Stimulated activated CD4-positive, alpha-beta T cell treated with anti-CD3 and anti-CD28 coated beads, Interleukin-4, amount 100 ng/mL, for 24 hours (primary cell): ENCODE data around the gene SLC26A3.
A peak's percentile ranks its signal among the peaks of the same experiment; 100 is the strongest.

ENCODE experiments used
- DNase-seq: peaks from one replicate; pipeline ENCODE4 v3.0.0-alpha.2; 2020

Gene SLC26A3

DNA sequence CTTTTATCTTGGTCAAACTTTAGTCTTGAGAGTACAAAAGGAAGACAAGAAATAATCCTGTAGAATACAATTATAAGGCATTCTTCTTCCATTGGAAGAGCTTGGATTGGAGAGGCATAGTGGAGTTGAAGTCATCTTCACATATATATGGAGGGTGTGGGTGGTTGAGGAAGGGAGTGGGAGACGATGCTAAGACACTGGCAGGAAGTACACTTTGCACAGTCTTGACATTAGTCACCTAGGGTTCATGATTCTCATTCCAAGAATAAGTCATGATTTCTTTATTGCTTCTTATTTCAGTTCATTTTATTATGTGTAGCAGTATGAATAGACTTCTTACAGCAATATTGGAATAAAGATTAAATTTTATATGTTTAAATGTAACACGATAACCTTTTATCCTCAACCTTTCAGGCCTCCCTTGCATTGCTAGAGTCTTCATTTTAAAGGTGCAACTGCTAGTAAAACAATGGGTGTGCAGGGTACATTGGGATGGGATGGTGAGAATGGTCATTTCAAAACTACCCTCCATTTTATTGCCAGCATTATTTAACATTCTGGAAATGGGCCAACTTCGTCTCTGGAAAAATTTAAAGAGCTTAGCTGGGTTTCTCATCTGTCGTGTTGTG, 12.3 kb upstream of the SLC26A3 start:
- peak; percentile 35 for DNase-seq

DNA sequence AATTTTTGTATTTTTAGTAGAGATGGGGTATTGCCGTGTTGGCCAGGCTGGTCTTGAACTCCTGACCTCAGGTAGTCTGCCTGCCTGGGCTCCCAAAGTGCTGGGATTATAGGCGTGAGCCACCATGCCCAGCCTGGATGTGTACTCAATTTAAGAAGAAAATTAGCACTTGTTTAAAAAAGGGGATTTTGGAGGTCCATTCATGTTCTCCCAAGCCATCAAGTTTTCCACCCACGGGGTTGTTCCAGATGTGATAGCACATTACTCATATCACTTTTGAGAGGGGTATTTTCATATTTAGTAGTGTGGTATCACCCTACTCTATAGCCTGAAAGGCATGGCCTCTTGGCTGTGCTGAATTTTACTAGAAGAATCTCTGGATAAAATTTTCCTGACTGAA, 10.5 kb upstream of the SLC26A3 start:
- DNase-seq, result peak; percentile 45

DNA sequence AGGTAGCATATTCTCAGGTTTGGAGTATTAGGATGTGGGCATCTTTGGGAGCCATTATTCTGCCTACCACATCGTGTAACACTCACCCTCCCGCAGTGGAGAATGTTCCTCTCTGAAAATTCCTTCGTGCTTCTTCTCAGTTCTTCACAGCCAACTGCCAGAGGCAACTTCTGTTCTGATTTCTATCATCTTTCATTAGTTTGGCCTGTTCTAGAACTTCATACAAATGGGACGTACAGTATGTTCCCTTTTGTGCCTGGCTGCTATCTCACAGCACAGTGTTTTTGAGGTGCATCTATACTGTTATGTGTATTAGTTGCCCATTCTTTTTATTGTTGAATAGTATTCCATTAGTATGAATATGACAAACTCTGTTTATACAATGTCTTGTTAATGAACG, 8.9 kb upstream of the SLC26A3 start:
- DNase-seq, result no peak

DNA sequence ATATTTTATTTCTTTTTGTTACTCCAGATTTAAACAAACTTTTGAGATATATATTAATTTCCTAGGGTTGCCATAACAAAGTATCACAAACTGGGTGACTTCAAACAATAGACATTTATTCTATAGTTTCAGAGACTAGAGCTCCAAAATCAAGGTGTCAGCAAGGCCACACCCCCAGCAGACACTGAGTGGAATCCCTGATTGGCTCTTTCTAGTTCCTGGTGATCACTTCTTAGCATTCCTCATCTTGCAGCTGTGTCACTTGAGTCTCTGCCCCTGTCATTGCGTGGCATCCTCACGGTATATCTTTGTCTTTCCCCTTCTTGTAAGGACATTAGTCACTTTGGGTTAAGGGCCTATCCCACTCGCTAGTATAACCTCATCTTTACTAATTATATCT, 7.6 kb upstream of the SLC26A3 start:
- no peak for DNase-seq

DNA sequence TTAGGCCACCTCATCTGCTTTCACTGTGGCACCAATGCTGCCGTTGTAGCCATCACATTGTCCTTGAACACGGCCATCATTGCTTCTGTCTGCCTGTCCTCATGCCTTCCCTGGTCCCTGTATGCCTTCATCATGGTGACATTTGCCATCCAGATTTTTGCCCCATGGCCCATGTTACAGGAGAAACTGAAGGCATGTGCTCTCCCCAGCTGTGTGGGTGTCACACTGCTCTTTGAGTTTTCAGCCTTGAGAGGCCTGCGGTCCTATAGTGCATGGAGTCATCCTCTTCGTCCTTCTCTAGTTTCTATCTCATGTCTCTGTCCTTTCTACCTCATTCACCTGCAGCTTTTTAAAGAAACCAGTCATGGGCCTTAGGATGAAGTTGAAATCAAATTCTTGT, 6.2 kb upstream of the SLC26A3 start:
- DNase-seq, result no peak

DNA sequence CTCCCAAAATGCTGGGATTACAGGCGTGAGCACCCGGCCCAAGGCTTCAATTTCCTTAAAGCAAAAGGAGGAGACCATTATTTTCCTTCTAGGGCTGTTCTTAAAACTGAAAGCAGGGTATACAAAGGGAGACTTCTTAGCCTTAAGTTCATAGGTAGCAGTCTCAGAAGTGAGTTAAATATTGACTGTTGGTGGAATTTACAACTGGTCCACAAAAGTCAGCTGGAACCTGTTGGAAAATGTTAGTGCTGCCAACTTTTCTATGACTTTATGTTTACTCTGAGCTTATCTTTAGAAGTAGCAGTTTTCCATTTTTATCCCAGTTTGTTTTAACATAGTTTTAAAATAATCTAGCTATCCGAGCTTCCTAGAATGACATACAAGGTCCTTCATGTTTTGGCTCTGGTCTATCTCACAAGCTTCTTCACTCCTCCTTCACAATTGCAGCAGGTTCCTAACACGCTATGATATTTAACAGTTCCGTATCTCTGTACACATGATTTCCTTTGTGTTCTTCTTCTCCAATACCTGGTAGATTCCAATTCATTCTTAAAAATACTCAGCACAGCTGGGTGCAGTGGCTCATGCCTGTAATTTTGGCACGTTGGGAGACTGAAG, 3.3 kb downstream of the SLC26A3 start:
- DNase-seq, result no peak

DNA sequence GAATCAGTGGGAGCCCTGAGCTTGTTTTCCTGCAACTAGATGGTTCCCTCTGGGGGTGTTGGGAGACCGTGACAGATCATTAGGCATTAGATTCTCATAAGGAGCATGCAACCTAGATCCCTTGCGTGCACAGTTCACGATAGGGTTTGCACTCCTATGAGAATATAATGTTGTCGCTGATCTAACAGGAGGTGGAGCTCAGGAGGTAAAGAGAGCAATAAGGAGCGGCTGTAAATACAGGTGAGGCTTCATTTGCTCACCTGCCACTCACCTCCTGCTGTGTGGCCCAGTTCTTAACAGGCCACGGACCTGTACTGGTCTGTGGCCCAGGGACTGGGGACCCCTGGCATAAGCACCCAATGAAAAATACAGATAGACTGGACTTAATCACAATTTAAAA, 10.7 kb downstream of the SLC26A3 start:
- DNase-seq, result no peak

DNA sequence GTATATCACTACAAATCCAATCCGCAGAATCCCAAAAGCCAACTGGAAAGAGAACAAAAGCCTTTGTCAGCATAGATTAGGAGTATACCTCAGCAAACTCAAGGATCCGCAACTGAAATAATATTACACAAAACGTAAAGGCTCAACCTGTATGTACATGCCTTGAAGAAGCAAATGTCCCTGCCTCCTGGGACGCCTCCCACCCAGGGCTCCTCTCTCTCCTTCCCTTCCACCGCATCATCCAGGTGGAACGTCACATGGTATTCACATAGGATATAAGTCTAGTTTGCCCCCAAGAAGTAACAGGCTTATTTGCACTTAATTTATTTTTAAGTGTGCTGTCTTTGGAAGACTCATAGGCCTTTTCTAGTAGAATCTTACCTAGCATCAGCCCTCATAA, 13.4 kb downstream of the SLC26A3 start:
- DNase-seq, result no peak

DNA sequence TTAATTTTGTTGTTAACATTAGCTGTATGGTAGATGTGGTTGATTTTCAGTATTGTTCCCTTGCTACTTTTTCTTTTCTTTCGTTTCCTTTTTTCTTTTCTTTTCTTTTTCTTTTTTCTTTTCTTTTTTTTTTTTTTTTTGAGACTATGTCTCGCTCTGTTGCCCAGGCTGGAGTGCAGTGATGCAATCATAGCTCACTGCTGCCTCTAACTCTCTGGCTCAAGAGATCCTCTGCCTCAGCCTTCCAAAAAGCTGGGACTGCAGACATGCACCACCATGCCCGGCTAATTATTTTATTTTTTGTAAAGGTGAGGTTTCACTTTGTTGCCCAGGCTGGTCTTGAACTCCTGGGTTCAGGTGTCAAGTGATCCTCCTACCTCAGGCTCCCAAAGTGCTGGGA, 14.4 kb downstream of the SLC26A3 start:
- no peak for DNase-seq

DNA sequence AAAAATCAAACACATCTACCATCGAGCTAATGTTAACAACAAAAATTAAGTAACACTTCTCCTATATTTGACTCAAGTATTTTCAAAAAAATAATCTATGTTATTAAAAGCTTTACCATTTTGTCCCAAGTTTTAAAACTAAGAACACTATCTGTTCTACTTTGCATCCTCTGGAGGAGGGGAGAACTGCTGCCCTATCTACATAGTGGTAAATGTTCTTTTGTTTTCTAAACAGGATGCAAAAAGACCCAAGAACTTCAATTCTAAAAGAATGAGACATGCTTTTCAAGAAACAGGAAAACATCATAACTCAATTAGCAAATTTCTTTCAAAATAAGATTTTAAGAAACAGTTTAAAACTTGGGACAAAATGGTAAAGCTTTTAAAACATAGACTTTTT, 14.8 kb downstream of the SLC26A3 start:
- no peak for DNase-seq

DNA sequence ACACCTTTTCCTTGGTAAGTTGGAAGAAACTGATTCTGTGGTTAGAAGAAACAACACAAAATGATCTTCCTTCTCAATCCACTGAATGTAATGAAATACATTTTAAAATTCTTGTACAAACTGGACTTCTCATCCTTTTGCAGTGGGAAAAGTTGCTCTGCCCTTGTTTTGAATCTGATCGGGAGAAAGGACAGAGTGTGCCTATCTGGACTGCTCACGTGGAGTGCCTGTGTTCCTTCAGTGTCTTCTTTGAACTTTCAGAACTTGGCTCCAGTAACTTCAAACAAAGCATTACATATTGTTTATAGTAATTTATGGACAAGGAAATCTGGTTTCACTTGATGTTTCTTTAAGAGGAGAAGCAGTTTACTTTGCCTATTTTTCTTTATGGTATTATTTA, 17.1 kb downstream of the SLC26A3 start:
- no peak for DNase-seq

DNA sequence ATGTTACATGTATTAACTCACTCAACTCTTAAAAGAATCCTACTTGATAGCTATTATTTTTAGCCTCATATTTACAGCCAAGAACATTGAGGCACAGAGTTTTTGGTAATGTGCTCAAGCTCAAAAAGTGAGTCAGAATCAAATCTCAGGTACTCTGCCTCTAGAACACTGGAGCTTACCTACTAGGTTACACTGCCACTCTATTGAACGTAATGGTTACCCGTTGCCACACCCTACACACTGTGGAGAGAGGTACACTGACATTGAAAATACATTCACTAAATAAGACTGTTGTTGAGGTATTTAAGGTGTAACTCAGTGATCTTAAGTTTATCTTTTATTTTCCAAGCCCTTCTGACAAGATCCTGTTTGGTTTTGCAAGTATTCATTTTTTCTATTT, 17.9 kb downstream of the SLC26A3 start:
- no peak for DNase-seq

DNA sequence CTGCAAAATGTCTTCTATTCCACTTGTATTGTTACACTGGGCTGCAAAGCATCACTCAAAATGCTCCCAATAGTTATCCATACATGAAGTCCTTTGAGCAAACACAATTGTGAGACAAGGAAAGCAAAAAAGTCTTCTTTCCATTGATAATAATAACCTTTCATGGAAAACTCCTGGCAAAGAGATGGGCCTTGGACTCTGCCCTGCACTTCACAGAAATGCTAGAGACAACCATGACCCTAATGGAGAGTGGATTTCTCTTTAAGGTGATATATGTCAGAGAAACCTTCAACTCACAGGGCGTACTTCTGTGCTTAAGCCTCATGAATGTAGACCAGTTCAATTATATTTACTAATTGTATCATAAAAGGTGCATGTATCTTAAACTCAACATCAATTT, 19.4 kb downstream of the SLC26A3 start:
- DNase-seq, result no peak

DNA sequence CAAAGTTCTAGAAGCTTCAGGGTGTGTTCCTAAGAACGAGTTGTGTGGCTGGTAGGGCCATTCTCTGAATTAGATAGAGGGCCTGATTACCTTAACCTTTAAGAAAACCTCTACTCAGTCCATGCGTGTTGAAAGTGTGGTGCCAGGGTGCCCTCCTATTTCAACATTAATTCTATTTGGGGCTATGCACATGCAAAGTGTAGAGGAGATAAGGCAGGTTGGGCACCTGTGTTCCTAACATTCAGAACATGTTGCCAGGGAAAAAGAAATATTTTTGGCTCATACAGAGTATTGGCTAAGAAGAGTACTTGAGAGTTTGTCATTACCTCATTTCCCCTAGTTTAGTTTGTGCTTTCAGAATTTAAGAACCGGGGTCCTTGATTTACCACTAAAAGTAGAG, 20.6 kb downstream of the SLC26A3 start:
- no peak for DNase-seq

DNA sequence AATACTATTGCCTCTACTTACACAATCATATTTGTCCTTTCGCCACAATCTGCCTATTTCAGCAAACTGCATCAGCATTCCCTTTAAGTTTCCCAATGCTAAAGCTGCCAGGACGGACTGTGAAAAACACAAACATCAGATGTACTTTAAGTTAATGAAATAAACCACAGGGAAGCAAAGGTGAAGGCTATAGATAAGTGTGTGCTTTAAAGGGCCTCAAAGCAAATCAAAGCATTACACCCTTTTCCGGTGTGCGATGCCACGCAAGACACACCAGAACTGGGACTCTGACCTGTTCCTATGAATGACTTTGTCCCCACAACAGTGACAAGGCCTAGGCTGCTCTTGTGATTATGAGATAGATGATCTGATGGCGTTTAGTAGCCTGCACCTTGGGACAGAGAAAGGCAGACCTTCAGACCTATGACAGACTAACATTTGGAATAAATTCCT, 23.4 kb downstream of the SLC26A3 start:
- DNase-seq, result no peak

DNA sequence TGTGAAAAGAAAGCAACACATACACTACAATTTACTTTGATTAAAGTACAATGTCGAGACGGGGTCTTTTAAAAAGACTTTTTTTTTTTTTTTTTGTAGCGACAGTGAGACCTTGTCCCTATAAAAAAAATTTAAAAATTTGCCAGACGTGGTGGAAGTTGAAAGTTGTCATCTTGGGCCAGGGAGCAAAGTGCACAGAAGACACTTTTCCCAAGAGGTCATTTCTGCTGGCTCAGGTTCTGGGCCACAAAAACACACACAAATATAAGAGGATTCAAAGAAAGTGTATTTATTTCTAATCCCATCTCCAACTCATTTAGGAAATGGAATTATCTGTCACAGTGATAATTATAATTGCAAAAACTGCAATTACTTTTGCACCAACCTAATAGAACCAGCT, 24.7 kb downstream of the SLC26A3 start:
- no peak for DNase-seq

DNA sequence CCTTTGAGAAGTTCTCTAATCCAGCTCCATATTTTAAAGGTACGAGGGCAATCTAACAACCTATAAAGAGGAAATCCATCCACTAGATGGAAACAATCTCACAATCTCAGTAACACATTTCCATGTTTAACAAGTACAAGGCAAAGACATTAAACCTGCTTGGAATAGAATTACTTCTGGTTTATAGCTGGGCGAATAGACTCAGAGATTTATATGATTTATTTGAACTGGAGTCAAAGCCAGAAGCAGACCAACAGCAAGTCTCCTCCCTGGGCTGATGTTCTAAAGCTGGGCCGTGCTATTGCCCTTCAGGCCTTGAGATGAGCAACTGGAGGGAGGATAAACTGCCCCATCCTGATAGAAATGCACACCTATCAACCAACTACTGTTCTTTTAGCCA, 25.3 kb downstream of the SLC26A3 start:
- no peak for DNase-seq

DNA sequence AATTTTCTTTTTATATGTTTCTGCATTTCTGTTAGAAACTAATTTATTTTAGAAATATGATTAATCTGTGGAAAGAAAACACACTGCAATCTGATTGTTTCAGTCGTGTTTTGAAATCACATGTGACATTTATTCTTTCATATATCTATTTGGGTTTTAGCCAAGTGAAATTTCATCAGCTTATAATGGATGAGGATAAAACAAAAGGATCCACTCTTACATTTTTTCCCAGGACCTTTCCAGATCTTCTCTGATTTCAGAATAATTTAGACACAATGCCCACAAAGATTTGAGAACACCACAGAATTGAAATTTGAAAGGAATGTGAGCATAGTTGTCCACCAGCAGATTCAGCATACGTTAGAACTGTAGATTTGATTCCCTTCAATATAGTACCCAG, 30.0 kb downstream of the SLC26A3 start:
- DNase-seq, result no peak

DNA sequence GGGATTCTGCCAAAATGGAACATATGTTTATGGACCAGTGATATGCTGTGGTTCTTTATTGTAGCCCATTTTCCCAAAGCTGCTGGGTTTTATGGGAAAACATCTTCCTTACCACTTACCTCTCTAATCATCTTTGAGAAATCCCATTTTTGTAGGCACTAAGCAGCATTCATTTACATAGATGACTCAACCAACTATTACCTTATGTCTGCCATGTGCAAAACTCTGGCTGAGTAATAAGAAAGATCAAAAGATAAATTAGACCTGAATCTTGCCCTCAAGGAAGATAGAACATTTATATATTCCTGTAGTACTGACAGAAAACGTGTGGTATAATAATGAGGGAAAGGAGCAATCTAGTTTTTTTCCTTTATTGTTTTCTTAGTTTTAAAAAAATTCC, 34.8 kb downstream of the SLC26A3 start:
- no peak for DNase-seq

DNA sequence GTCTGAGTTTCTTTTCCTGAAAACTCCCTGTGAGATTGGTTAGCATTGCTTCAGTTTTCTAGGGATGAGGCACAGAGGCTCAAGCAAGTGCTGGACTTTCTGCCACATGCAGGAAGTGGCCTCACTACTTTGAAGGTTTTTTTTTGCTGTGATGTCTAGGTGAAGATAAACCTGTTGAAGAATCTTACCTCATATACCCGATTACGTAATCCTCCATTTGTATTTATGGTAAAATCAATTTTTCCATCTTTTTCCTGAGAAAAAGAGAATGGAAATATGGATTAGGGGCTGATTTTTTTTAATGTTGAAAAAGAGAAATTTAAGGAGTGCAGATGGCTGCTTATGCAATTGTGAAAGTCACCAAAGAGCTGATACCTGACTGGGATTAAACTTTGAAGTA, 35.6 kb downstream of the SLC26A3 start:
- DNase-seq, result no peak

DNA sequence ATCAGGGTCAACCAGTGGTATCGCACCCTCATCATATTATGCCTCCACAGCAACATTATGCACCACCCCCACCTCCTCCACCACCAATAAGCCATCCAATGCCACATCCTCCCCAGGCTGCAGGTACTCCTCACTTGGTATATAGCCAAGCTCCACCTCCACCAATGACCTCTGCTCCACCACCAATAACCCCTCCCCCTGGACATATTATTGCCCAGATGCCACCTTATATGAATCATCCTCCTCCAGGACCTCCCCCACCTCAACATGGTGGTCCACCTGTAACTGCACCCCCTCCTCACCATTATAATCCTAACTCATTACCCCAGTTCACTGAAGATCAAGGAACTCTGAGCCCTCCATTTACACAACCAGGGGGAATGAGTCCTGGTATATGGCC, 44.4 kb downstream of the SLC26A3 start:
- DNase-seq, result no peak

DNA sequence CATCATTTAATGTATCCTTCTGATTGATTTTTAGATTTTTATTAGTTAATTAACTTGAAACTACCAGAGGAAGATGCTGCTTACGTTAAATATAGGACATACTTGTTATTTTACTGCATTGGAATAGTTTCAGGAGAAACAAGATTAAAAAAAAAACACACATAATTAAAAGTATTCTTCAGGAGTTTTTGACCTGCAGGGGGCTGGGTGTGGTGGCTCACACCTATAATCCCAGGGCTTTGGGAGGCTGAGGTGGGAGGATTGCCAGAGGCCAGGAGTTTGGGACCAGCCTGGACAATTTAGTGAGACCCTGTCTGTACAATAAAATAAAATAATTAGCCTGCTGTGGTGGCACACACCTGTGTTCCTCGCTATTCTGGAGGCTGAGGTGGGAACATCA, 48.4 kb downstream of the SLC26A3 start:
- no peak for DNase-seq

DNA sequence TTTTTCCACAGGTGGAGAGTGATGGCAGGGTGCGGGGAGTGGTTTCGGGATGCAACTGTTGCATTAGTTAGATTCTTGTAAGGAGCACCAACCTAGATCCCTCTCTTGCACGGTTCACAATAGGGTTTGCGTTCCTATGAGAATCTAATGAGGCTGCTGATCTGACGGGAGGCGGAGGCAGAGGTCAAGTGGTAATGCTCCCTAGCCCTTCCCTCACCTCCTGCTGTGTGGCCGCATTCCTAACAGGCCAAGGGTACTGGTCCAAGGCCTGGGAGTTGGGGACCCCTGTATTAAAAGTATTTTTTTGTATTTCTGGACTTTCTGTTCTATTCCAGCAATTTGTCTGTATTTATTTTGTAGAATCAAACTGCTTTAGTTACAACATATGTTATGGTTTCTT, 51.9 kb downstream of the SLC26A3 start:
- DNase-seq, result no peak

DNA sequence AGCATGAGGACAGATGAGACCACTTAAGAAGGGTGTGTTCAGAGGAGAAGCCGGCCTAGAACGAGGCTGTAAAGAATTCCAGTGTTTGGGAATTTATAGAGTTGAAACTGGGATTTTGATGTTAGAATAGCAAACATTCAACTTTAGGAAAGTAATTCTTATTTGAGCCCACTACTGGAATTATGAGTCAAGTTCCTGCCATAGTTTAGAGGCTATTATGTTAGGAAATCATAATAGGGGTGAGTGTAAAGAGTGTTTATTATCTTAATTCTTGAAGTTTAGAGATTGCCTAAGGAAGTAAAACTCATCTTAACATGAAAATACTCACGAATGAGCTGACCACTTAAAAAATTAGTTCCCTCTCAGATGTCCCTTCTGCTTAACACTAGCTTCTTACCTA, 57.0 kb downstream of the SLC26A3 start:
- DNase-seq, result no peak

DNA sequence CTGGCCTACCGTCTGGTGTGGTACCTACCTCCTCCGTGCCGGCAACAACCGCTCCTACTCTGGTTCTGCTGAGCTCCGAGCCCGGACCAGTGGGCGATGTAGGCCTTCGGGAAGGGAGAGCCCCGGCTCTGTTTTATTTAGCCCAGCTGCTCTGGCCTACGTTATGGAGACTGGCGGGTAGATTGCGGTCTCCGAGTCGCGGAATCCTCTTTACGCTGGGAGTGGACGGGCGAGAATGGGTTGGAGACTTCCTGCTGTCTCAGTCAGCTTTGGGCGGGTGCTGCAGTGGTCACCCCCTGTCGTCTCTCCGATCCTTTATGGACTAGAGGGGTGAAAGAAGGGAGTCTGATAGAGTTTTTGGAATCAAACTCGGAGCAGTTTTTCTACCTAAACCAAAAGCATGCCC, 58.7 kb downstream of the SLC26A3 start:
- DNase-seq, result no peak
